CD4-positive, alpha-beta T cell (primary cell): Measurements from ENCODE around the gene FAM3A. TPM values are rescaled to one million over a fixed set of nuclear protein-coding genes. Genes with fewer than 3 reads are reported as not detected.

Experiments used
- ATAC-seq: fragments of 200-7000 bp; cut with Tn5 transposase; one replicate; pipeline ENCODE4 v1.10.0; 2022; ENCODE audit warnings: mild to moderate bottlenecking; ENCODE audit not compliant: poor library complexity
- CTCF ChIA-PET: fragments of 350-600 bp; sonication (Branson Sonifier 250); formaldehyde crosslinking; loops from one replicate; lab custom pipeline; 2021; ENCODE audit warnings: antibody characterized with exemption, inconsistent platforms; lab: Charles Lee
- POLR2A ChIA-PET: fragments of 350-600 bp; sonication (Branson Sonifier 250); formaldehyde crosslinking; loops from one replicate; lab custom pipeline; 2021; ENCODE audit warnings: antibody characterized with exemption, inconsistent platforms; lab: Charles Lee
- DNase-seq, 14 experiments: peaks; one replicate each; pipeline ENCODE4 v3.0.0-alpha.2; 2013 to 2020; ENCODE audit warnings: mixed read lengths in 2 of 14
- H3K27ac ChIP-seq, 2 donors: one replicate each; pipeline versions ENCODE4 v1.5.1 to v1.7.0; 2013; ENCODE audit warnings: low read length in 2 of 2, low read depth in 1 of 2, mild to moderate bottlenecking in 1 of 2
- H3K27me3 ChIP-seq, 2 experiments: 1 replicate in 1 of 2; 2 replicates in 1 of 2; pipeline versions ENCODE4 v1.6.1 to v1.7.0; 2013; ENCODE audit warnings: low read length in 2 of 2, control low read depth in 1 of 2, mild to moderate bottlenecking in 1 of 2, moderate library complexity in 1 of 2; ENCODE audit not compliant: insufficient read depth in 2 of 2, control insufficient read depth in 1 of 2
- H3K36me3 ChIP-seq: one replicate; pipeline ENCODE4 v1.6.1; 2013; ENCODE audit warnings: low read length, control low read depth; ENCODE audit not compliant: insufficient read depth
- H3K4me1 ChIP-seq: one replicate; pipeline ENCODE4 v1.6.1; 2013; ENCODE audit warnings: low read length, control low read depth; ENCODE audit not compliant: insufficient read depth
- H3K4me3 ChIP-seq: one replicate; pipeline ENCODE4 v1.5.1; 2013; ENCODE audit warnings: mild to moderate bottlenecking, low read length, moderate library complexity
- H3K9me3 ChIP-seq, 2 experiments: 1 replicate in 1 of 2; 2 replicates in 1 of 2; pipeline versions ENCODE4 v1.6.1 to v1.7.0; 2013; ENCODE audit warnings: low read length in 2 of 2, mild to moderate bottlenecking in 2 of 2, control low read depth in 1 of 2, moderate library complexity in 1 of 2; ENCODE audit not compliant: control insufficient read depth in 1 of 2, insufficient read depth in 1 of 2
- H3K27ac Mint-ChIP-seq: one replicate; pipeline ENCODE4 v1.8.0; 2020; ENCODE audit warnings: mixed read lengths
- H3K27me3 Mint-ChIP-seq: one replicate; pipeline ENCODE4 v1.8.0; 2021; ENCODE audit warnings: mixed read lengths
- H3K36me3 Mint-ChIP-seq: one replicate; pipeline ENCODE4 v1.8.0; 2021; ENCODE audit warnings: low read depth, mixed read lengths
- H3K4me1 Mint-ChIP-seq: one replicate; pipeline ENCODE4 v1.8.0; 2021; ENCODE audit warnings: low read depth, mixed read lengths
- H3K4me3 Mint-ChIP-seq: one replicate; pipeline ENCODE4 v1.8.0; 2020; ENCODE audit warnings: mild to moderate bottlenecking, mixed read lengths
- H3K9me3 Mint-ChIP-seq: one replicate; pipeline ENCODE4 v1.8.0; 2020; ENCODE audit warnings: mixed read lengths
- CTCF ChIP-seq: fragments of 200-600 bp; IDR thresholded peaks from one replicate; pipeline ENCODE4 v1.8.0; 2022; ENCODE audit warnings: antibody characterized with exemption, mild to moderate bottlenecking
- intact Hi-C, 2 experiments: fragments of 100-400 bp; cut with DNase I in 1 of 2; cut with micrococcal nuclease in 1 of 2; formaldehyde crosslinking; loops; one replicate each; pipeline versions ENCODE4 v1.15.1 to v1.9.0; 2023 to 2025; cut with DNase I, micrococcal nuclease
- total RNA-seq, 174 experiments: library from RNA in 2 of 174; stranded (reverse) in 2 of 174; gene quantifications; one replicate each; pipeline ENCODE4 v1.2.3 and lab custom pipeline; 2021 to 2026

FAM3A gene
- total RNA-seq, 2 experiments from 2014 or later, result 36.1 to 38.2 TPM

GRCh38 chrX:154462396-154462795 is 53.6 kb downstream of the FAM3A start:
- H3K27ac Mint-ChIP-seq, result no peak overlapping the region
- H3K9me3 Mint-ChIP-seq, result no peaks in the 10 kb centered on the region
- H3K27me3 Mint-ChIP-seq, result no peaks in the 10 kb centered on the region
- Histone ChIP-seq H3K27ac (no peak overlapping the region), H3K4me1 (peaks cover 19% of the 10 kb centered on the region), H3K36me3 (peaks cover 48% of the 10 kb centered on the region), H3K4me3 (no peak overlapping the region), H3K27me3 (no peaks in the 10 kb centered on the region), H3K9me3 (no peaks in the 10 kb centered on the region)
- H3K4me1 Mint-ChIP-seq, result peaks cover 7% of the 10 kb centered on the region
- H3K4me3 Mint-ChIP-seq, result no peak overlapping the region
- ChIA-PET POLR2A (no interaction called here), CTCF (no interaction called here)
- H3K36me3 Mint-ChIP-seq, result peaks cover 16% of the 10 kb centered on the region
- no peak for DNase-seq
- no peak for TF ChIP-seq CTCF
- intact Hi-C loops, result no loop called here
- no peak for ATAC-seq

- no peak for DNase-seq
- TF ChIP-seq CTCF, result no peak
- H3K4me3 ChIP-seq, result no peak overlapping the region
- no peak overlapping the region for H3K27ac ChIP-seq
- Mint-ChIP-seq H3K27ac (peak overlapping the region; percentile 36), H3K36me3 (peaks cover 19% of the 10 kb centered on the region), H3K9me3 (no peaks in the 10 kb centered on the region), H3K27me3 (no peaks in the 10 kb centered on the region), H3K4me3 (peak overlapping the region; percentile 72), H3K4me1 (peaks cover 11% of the 10 kb centered on the region)
- H3K9me3 ChIP-seq, result no peaks in the 10 kb centered on the region
- peaks cover 32% of the 10 kb centered on the region for H3K36me3 ChIP-seq
- ATAC-seq, result no peak
- H3K4me1 ChIP-seq, result peaks cover 23% of the 10 kb centered on the region
- POLR2A ChIA-PET, result interaction anchor here (0.8 kb wide), 1 partner anchor 62 kb away, joined by 3 read pairs; the partner anchor contains the start of gene RPL10
- CTCF ChIA-PET, result interaction anchor here (0.6 kb wide), 1 partner anchor 36 kb away, joined by 3 read pairs; no protein-coding TSS in a partner anchor
- H3K27me3 ChIP-seq, result no peaks in the 10 kb centered on the region
- intact Hi-C loops, result no loop called here
Measured at GRCh38 chrX:154460326-154460725, 55.7 kb downstream of the FAM3A start.

GRCh38 chrX:154459832-154460231 is 56.2 kb downstream of the FAM3A start:
- Mint-ChIP-seq H3K9me3 (no peaks in the 10 kb centered on the region), H3K36me3 (peaks cover 19% of the 10 kb centered on the region), H3K4me3 (peak overlapping the region; percentile 72), H3K27me3 (no peaks in the 10 kb centered on the region), H3K27ac (peak overlapping the region; percentile 36), H3K4me1 (peaks cover 11% of the 10 kb centered on the region)
- intact Hi-C loops, result loop anchor here in 1 of 2 experiments (2.0 kb wide), 1 partner anchor 23 kb away; the partner anchor contains the start of gene GDI1
- Histone ChIP-seq H3K27me3 (no peaks in the 10 kb centered on the region), H3K9me3 (no peaks in the 10 kb centered on the region), H3K4me3 (no peak overlapping the region), H3K36me3 (peaks cover 28% of the 10 kb centered on the region), H3K4me1 (peaks cover 23% of the 10 kb centered on the region), H3K27ac (no peak overlapping the region)
- ATAC-seq (no peak), DNase-seq (no peak)
- TF ChIP-seq CTCF, result no peak
- POLR2A ChIA-PET, result interaction anchor here (1.1 to 1.8 kb wide), 2 partner anchors 14 to 31 kb away, joined by 3 to 8 read pairs; partner anchors contain the start of gene SLC10A3
- CTCF ChIA-PET, result no interaction called here
